Measurements from ENCODE around the gene TRDN. TPM values are rescaled to one million over a fixed set of nuclear protein-coding genes. Genes with fewer than 3 reads are reported as not detected.

TRDN gene
- total and polyA plus RNA-seq, 8 donors = 0.08 to 0.21 TPM; not detected in 6

GRCh38 chr6:123203928-123204327 is 432.8 kb downstream of the TRDN start:
- no peaks in the 10 kb centered on the region for H3K36me3 ChIP-seq
- no peaks in the 10 kb centered on the region for H3K27me3 ChIP-seq
- intact Hi-C loops (cut with DNase I) = no loop called here
- no peak for ATAC-seq
- H3K9me3 ChIP-seq = no peaks in the 10 kb centered on the region
- H3K4me3 ChIP-seq = no peak overlapping the region
- no peak for FAIRE-seq
- no peak for DNase-seq
- 33 to 39% methylated on average over 1 of the region's 1 CpG for WGBS, 2 donors
- no peak overlapping the region for H3K27ac ChIP-seq
- H3K4me1 ChIP-seq = no peaks in the 10 kb centered on the region
- TF ChIP-seq CTCF (IDR thresholded peaks at IDR 0.05) = no peak

- DNase-seq = peak in 1 of 6 donors; percentile 59
- ATAC-seq = no peak
- intact Hi-C loops (cut with DNase I) = no loop called here
- Histone ChIP-seq H3K36me3 (no peaks in the 10 kb centered on the region), H3K27me3 (no peaks in the 10 kb centered on the region), H3K4me3 (no peak overlapping the region), H3K9me3 (no peaks in the 10 kb centered on the region), H3K27ac (no peak overlapping the region), H3K4me1 (no peaks in the 10 kb centered on the region)
- 74 to 83% methylated on average over 18 of the region's 18 CpGs for WGBS, 2 donors
- TF ChIP-seq CTCF (IDR thresholded peaks at IDR 0.05) = no peak
- no peak for FAIRE-seq
Observed at GRCh38 chr6:123201869-123202372, 434.8 kb downstream of the TRDN start.

GRCh38 chr6:123193298-123193697 is 443.5 kb downstream of the TRDN start:
- Histone ChIP-seq H3K4me3 (no peak overlapping the region), H3K36me3 (no peaks in the 10 kb centered on the region), H3K27ac (no peak overlapping the region), H3K27me3 (no peaks in the 10 kb centered on the region), H3K9me3 (no peaks in the 10 kb centered on the region), H3K4me1 (no peaks in the 10 kb centered on the region)
- TF ChIP-seq CTCF (IDR thresholded peaks at IDR 0.05) = no peak
- no peak for DNase-seq
- no peak for FAIRE-seq
- no peak for ATAC-seq
- intact Hi-C loops (cut with DNase I) = no loop called here

- no peak for FAIRE-seq
- ATAC-seq = no peak
- WGBS, 2 donors = 78 to 82% methylated on average over 1 of the region's 1 CpG
Observed at GRCh38 chr6:123189816-123190215, 446.9 kb downstream of the TRDN start.

More at GRCh38 chr6:123189816-123190215, 446.9 kb downstream of the TRDN start:
- no peak overlapping the region for H3K4me3 ChIP-seq
- no peaks in the 10 kb centered on the region for H3K27me3 ChIP-seq
- H3K36me3 ChIP-seq = no peaks in the 10 kb centered on the region
- DNase-seq = no peak
- TF ChIP-seq CTCF (IDR thresholded peaks at IDR 0.05) = no peak
- intact Hi-C loops (cut with DNase I) = no loop called here
- no peaks in the 10 kb centered on the region for H3K9me3 ChIP-seq
- no peaks in the 10 kb centered on the region for H3K4me1 ChIP-seq
- no peak overlapping the region for H3K27ac ChIP-seq
